CD4-positive, alpha-beta memory T cell (primary cell): ENCODE data around the gene FAF2. TPM values are rescaled to one million over a fixed set of nuclear protein-coding genes. Genes with fewer than 3 reads are reported as not detected.

Source experiments
- polyA plus RNA-seq, 2 donors: library from polyadenylated mRNA; unstranded; fragments of 300-500 nt; fragmentation: Illumina TruSeq; gene quantifications; one replicate each; pipeline ENCODE4 v1.2.3, GENCODE V29; 2021
- total RNA-seq, 2 experiments: library from RNA; stranded (reverse); gene quantifications; one replicate each; pipeline ENCODE4 v1.2.3, GENCODE V29; 2021

FAF2 gene
- total and polyA plus RNA-seq, 4 experiments from 2014 or later, result 10.8 to 33.6 (median 25.4) TPM

Other genes with a start within 250 kb of the FAF2 start
- 10 to 100 TPM; 25.3 to 27.3 TPM for gene SIMC1, start 210.0 kb upstream of the FAF2 start, total RNA-seq
- gene SIMC1, start 210.0 kb upstream of the FAF2 start, polyA plus RNA-seq, result 10 to 100 TPM in 1 of 2 donors, 1 to 10 TPM in 1; 3.1 to 17.8 TPM
- 10 to 100 TPM; 73.3 to 76.6 TPM for gene KIAA1191, start 86.6 kb upstream of the FAF2 start, total RNA-seq
- gene KIAA1191, start 86.6 kb upstream of the FAF2 start, polyA plus RNA-seq, result 10 to 100 TPM; 53.6 to 71.5 TPM
- 10 to 100 TPM; 14.7 to 17.9 TPM for gene ARL10, start 82.9 kb upstream of the FAF2 start, total RNA-seq
- 1 to 10 TPM in 1 of 2 donors, under 1 TPM in 1; 0.60 to 1.2 TPM for gene ARL10, start 82.9 kb upstream of the FAF2 start, polyA plus RNA-seq
- gene NOP16, start 59.8 kb upstream of the FAF2 start, total RNA-seq, result 10 to 100 TPM; 16.9 to 19.4 TPM
- gene NOP16, start 59.8 kb upstream of the FAF2 start, polyA plus RNA-seq, result 10 to 100 TPM; 19.3 to 46.3 TPM
- gene HIGD2A, start 59.6 kb upstream of the FAF2 start, total RNA-seq, result 10 to 100 TPM; 81.3 to 83.4 TPM
- gene HIGD2A, start 59.6 kb upstream of the FAF2 start, polyA plus RNA-seq, result 100 to 1,000 TPM; 191 to 224 TPM
- 10 to 100 TPM; 34.8 to 40.5 TPM for gene CLTB, start 31.8 kb upstream of the FAF2 start, total RNA-seq
- gene CLTB, start 31.8 kb upstream of the FAF2 start, polyA plus RNA-seq, result 10 to 100 TPM; 64.3 to 76.6 TPM
- 100 to 1,000 TPM; 247 to 262 TPM for gene RNF44, start 89.0 kb downstream of the FAF2 start, total RNA-seq
- gene RNF44, start 89.0 kb downstream of the FAF2 start, polyA plus RNA-seq, result 1 to 10 TPM; 1.1 to 7.1 TPM
- gene CDHR2, start 101.0 kb downstream of the FAF2 start, total RNA-seq, result 1 to 10 TPM; 2.9 TPM
- not detected for gene CDHR2, start 101.0 kb downstream of the FAF2 start, polyA plus RNA-seq
- under 1 TPM; 0.41 to 0.44 TPM for gene GPRIN1, start 161.8 kb downstream of the FAF2 start, total RNA-seq
- gene GPRIN1, start 161.8 kb downstream of the FAF2 start, polyA plus RNA-seq, result under 1 TPM in 1 of 2 donors, not detected in 1; 0.37 TPM
- gene SNCB, start 182.1 kb downstream of the FAF2 start, total RNA-seq, result not detected
- gene SNCB, start 182.1 kb downstream of the FAF2 start, polyA plus RNA-seq, result not detected
- gene EIF4E1B, start 182.3 kb downstream of the FAF2 start, total RNA-seq, result not detected
- not detected for gene EIF4E1B, start 182.3 kb downstream of the FAF2 start, polyA plus RNA-seq
- 10 to 100 TPM; 27.4 to 30.7 TPM for gene TSPAN17, start 199.1 kb downstream of the FAF2 start, total RNA-seq
- 10 to 100 TPM; 16.0 to 26.7 TPM for gene TSPAN17, start 199.1 kb downstream of the FAF2 start, polyA plus RNA-seq